Left colon (tissue), 2 donors: ENCODE data around the gene ARL14. TPM values are rescaled to one million over a fixed set of nuclear protein-coding genes. Genes with fewer than 3 reads are reported as not detected.
A peak's percentile ranks its signal among the peaks of the same experiment; 100 is the strongest.

Experiments
- ATAC-seq: fragments of 200-7000 bp; cut with Tn5 transposase; one replicate; pipeline ENCODE4 v1.9.1; 2020; ENCODE audit warnings: mild to moderate bottlenecking, moderate library complexity
- DNase-seq, 2 donors: peaks; one replicate each; pipeline ENCODE4 v3.0.0-alpha.2; 2020
- intact Hi-C, 2 donors: fragments of 100-400 bp; cut with DNase I in 1 of 2; cut with micrococcal nuclease in 1 of 2; formaldehyde crosslinking; loops; one replicate each; pipeline versions ENCODE4 v1.11.2 to v1.14.0; 2022; cut with DNase I, micrococcal nuclease
- long read RNA-seq: library from polyadenylated mRNA; unstranded; transcript quantifications from one replicate; pipeline ENCODE4 v2.0.0, GENCODE V29; 2021
- total RNA-seq, 2 donors: library from RNA; stranded (reverse); fragmentation: NEBNext Ultra II Directional; extraction: Animal tissue kit (Norgen Biotek cat#: 25700); gene quantifications; one replicate each; pipeline ENCODE4 v1.2.1, GENCODE V29; 2021
- donor health status: DM: no; HTN: no; CAD: no.
- donor health status: DM: yes; HTN: yes; CAD: no.

Gene ARL14
- 10 to 100 TPM; 14.9 to 51.8 TPM for total RNA-seq
- long read RNA-seq, transcript ARL14-201 (1 exons, 1,294 nt), result major isoform, 14 of 15 reads
- long read RNA-seq, partial matches to known transcripts, result 0 of 15 reads
- long read RNA-seq, other reads (novel, unspliced or antisense), result 1 of 15 reads

GRCh38 chr3:160676547-160677303 lies at the start of gene ARL14:
TSS of gene ARL14 (plus strand) at chr3:160677160. CDS start at chr3:160677347, 187 bp downstream.
- intact Hi-C loops, result no loop called here
- ATAC-seq, result peak; percentile 81
- peak; percentile 24 to 53 for DNase-seq

GRCh38 chr3:160629491-160629890 lies 47.5 kb upstream of the ARL14 start:
- intact Hi-C loops, result no loop called here
- ATAC-seq (no peak), DNase-seq (no peak)

GRCh38 chr3:160633361-160634083 lies 43.4 kb upstream of the ARL14 start:
- intact Hi-C loops, result no loop called here
- DNase-seq (no peak), ATAC-seq (peak; percentile 61)

- intact Hi-C loops, result no loop called here
- DNase-seq, result no peak
- ATAC-seq, result no peak
Measured at GRCh38 chr3:160635213-160635612, 41.7 kb upstream of the ARL14 start.

GRCh38 chr3:160637086-160637485 lies 39.9 kb upstream of the ARL14 start:
- ATAC-seq (no peak), DNase-seq (no peak)
- intact Hi-C loops, result no loop called here

- no peak for DNase-seq
- ATAC-seq, result no peak
- intact Hi-C loops, result no loop called here
Measured at GRCh38 chr3:160638184-160638583, 38.8 kb upstream of the ARL14 start.

GRCh38 chr3:160641665-160642309 lies 35.2 kb upstream of the ARL14 start:
- no peak for DNase-seq
- ATAC-seq, result no peak
- intact Hi-C loops, result no loop called here

- ATAC-seq (no peak), DNase-seq (no peak)
- intact Hi-C loops, result no loop called here
Measured at GRCh38 chr3:160643994-160644393, 33.0 kb upstream of the ARL14 start.

GRCh38 chr3:160644491-160644890 lies 32.5 kb upstream of the ARL14 start:
- no peak for DNase-seq
- intact Hi-C loops, result no loop called here
- ATAC-seq, result no peak

GRCh38 chr3:160648701-160649100 lies 28.3 kb upstream of the ARL14 start:
- ATAC-seq, result no peak
- no peak for DNase-seq
- intact Hi-C loops, result no loop called here

GRCh38 chr3:160649596-160649995 lies 27.4 kb upstream of the ARL14 start:
- DNase-seq, result no peak
- no peak for ATAC-seq
- intact Hi-C loops, result no loop called here

- intact Hi-C loops, result no loop called here
- peak; percentile 81 for ATAC-seq
- no peak for DNase-seq
Measured at GRCh38 chr3:160653512-160653911, 23.4 kb upstream of the ARL14 start.

- intact Hi-C loops, result no loop called here
- DNase-seq (no peak), ATAC-seq (no peak)
Measured at GRCh38 chr3:160660902-160661301, 16.1 kb upstream of the ARL14 start.

GRCh38 chr3:160661660-160662059 lies 15.3 kb upstream of the ARL14 start:
- intact Hi-C loops, result no loop called here
- no peak for DNase-seq

GRCh38 chr3:160665231-160665630 lies 11.7 kb upstream of the ARL14 start:
- intact Hi-C loops, result no loop called here
- ATAC-seq (no peak), DNase-seq (no peak)

More at GRCh38 chr3:160661660-160662059, 15.3 kb upstream of the ARL14 start:
- no peak for ATAC-seq

GRCh38 chr3:160665784-160666526 lies 11.0 kb upstream of the ARL14 start:
- ATAC-seq (peak; percentile 32), DNase-seq (peak in 1 of 2 donors; percentile 28)
- intact Hi-C loops, result no loop called here

- intact Hi-C loops, result no loop called here
- peak; percentile 40 to 83 for DNase-seq
- ATAC-seq, result peak; percentile 98
Measured at GRCh38 chr3:160667452-160667851, 9.5 kb upstream of the ARL14 start.

GRCh38 chr3:160668454-160668853 lies 8.5 kb upstream of the ARL14 start:
- DNase-seq (no peak), ATAC-seq (no peak)
- intact Hi-C loops, result no loop called here

- intact Hi-C loops, result no loop called here
- no peak for DNase-seq
- no peak for ATAC-seq
Measured at GRCh38 chr3:160671231-160671630, 5.7 kb upstream of the ARL14 start.
